HUES48 (cell line): ENCODE data around the gene DPEP2NB.
"Not testable (repeated sequence)": the region's sequence is repeated elsewhere in the genome, so short reads cannot be mapped to it uniquely, and the experiment has no call there.

Experiments
- H3K27ac ChIP-seq: one replicate; pipeline ENCODE4 v1.7.0; 2013; ENCODE audit warnings: low read depth, low read length, inconsistent platforms
- H3K27me3 ChIP-seq: 2 replicates; pipeline ENCODE4 v1.6.1; 2013; ENCODE audit warnings: mild to moderate bottlenecking, low read length; ENCODE audit not compliant: control insufficient read depth, insufficient read depth
- H3K36me3 ChIP-seq: 2 replicates; pipeline ENCODE4 v1.6.1; 2013; ENCODE audit warnings: low read length; ENCODE audit not compliant: control insufficient read depth, insufficient read depth
- H3K4me1 ChIP-seq: 2 replicates; pipeline ENCODE4 v1.6.1; 2013; ENCODE audit warnings: mild to moderate bottlenecking, low read length; ENCODE audit not compliant: control insufficient read depth, insufficient read depth
- H3K4me3 ChIP-seq: 2 replicates; pipeline ENCODE4 v1.5.1; 2013; ENCODE audit warnings: mild to moderate bottlenecking, low read depth, low read length
- H3K9ac ChIP-seq: 2 replicates; pipeline ENCODE4 v1.6.1; 2013; ENCODE audit warnings: mild to moderate bottlenecking, low read depth, low read length, moderate library complexity
- H3K9me3 ChIP-seq: 2 replicates; pipeline ENCODE4 v1.6.1; 2013; ENCODE audit warnings: low read length; ENCODE audit not compliant: control insufficient read depth, insufficient read depth

Gene DPEP2NB

DNA sequence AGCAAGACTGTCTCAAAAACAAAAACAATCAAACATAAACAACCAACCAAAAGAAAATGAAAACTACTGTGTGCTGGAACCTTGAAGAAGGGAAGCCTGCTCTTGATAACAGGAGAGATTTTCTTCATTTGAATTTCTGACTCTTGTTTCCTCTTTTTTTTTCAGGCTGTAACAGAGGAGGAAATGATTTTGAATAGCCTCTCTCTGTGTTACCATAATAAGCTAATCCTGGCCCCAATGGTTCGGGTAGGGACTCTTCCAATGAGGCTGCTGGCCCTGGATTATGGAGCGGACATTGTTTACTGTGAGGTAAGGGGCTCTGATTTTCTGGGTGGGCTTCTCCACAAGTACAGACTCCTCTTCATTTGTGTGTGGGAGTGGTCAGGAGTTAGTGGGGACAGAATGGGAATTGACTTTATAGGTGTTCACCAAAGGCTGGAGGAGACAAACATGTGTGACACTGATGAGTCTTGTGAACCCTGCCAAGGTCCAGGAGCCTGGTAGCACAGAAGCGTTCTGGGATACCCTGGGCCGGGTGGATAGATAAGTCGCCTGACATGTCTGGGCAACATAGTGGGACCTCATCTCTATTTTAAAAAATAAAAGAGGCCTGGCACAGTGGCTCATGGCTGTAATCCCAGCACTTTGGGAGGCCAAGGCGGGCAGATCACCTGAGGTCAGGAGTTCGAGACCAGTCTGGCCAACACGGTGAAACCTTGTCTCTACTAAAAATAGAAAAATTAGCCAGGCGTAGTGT is 22.3 kb upstream of the DPEP2NB start:
- Histone ChIP-seq H3K27ac (no peak overlapping the region), H3K4me3 (no peak overlapping the region), H3K27me3 (no peaks in the 10 kb centered on the region), H3K9ac (no peak overlapping the region), H3K9me3 (no peaks in the 10 kb centered on the region), H3K4me1 (no peaks in the 10 kb centered on the region), H3K36me3 (peaks cover 21% of the 10 kb centered on the region)

DNA sequence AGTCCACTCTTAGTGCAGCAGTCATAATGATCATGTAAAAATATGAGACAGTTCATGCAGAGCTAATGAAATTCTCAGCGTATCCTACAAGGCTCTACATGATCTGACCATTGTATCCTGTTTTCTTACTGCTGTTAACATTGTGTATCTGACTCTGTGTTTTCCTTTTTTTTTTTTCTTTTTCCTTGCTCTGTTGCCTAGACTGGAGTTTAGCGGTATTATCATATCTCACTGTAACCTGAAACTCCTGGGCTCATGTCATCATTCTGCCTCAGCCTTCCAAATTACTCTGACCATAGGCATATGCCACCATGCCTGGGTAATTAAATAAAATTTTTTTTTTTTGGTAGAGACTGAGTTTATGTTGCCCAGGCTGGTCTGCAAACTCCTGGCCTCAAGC is 19.5 kb upstream of the DPEP2NB start:
- Histone ChIP-seq H3K27ac (no peak overlapping the region), H3K9ac (no peak overlapping the region), H3K27me3 (no peaks in the 10 kb centered on the region), H3K36me3 (peaks cover 10% of the 10 kb centered on the region; the same call in 1 of the 2 replicates), H3K4me1 (no peaks in the 10 kb centered on the region), H3K4me3 (no peak overlapping the region), H3K9me3 (no peaks in the 10 kb centered on the region)

DNA sequence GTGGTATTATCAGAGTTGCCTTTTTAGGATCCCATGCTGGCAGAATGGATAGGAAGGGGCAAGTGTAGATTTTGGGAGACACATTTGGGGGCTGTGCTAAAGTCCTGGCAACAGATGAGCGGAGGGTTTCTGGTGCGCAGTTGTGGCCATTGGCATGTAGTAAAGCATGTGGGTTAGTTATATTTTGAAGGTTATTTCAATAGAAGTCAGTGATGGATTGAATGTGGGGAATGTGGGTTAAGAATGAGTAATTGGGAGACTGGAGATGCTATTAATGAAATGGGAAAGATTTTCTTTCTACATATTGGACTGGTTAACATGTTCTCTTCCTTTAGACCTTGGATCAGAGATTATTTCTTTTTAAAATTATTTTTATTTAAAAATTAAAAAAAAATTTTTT is 17.4 kb upstream of the DPEP2NB start:
- Histone ChIP-seq H3K27me3 (no peaks in the 10 kb centered on the region), H3K9me3 (no peaks in the 10 kb centered on the region), H3K4me3 (no peak overlapping the region), H3K36me3 (peaks cover 13% of the 10 kb centered on the region; the same call in 1 of the 2 replicates), H3K27ac (no peak overlapping the region), H3K4me1 (no peaks in the 10 kb centered on the region), H3K9ac (no peak overlapping the region)

DNA sequence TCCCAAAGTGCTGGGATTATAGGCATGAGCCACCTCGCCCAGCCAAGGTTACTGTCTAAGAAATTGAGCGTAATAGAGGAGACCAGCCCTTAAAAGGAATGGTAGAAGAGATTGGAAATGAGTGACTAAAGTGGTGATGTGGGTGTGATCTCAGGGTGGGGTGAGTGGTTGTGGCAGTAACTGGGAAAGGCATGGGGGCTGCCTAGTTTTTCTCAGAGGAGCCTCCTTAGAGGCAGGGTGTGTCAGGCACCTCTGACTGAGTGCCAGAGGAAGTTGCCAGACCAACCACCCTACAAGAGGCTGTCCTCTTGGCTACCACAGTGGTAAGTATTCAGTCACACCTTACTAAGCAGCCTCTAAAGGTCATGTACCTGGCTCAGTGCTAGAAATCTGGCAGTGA is 16.2 kb upstream of the DPEP2NB start:
- H3K4me3 ChIP-seq, result no peak overlapping the region
- H3K27me3 ChIP-seq, result no peaks in the 10 kb centered on the region
- no peak overlapping the region for H3K27ac ChIP-seq
- peaks cover 18% of the 10 kb centered on the region for H3K36me3 ChIP-seq
- H3K4me1 ChIP-seq, result no peaks in the 10 kb centered on the region
- H3K9me3 ChIP-seq, result no peaks in the 10 kb centered on the region
- H3K9ac ChIP-seq, result no peak overlapping the region

DNA sequence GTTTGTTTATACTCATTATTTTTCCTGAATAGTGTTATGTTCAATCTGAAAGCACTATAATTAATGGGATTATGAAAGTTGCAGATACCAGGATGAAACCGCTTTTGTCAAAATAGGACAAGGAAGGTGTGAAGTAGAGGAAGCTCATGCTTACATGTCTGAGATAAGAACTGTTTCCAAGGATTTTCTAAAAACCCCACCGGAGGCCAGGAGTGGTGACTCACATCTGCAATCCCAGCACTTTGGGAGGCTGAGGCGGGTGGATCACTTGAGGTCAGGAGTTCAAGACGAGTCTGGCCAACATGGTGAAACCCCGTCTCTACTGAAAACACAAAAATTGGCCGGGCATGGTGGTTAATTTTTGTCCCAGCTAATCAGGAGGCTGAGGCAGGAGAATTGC is 14.4 kb upstream of the DPEP2NB start:
- H3K9ac ChIP-seq, H3K4me3 ChIP-seq, H3K9me3 ChIP-seq, H3K4me1 ChIP-seq, H3K27ac ChIP-seq, H3K27me3 ChIP-seq: not testable (repeated sequence)
- H3K36me3 ChIP-seq, result peaks cover 32% of the 10 kb centered on the region

DNA sequence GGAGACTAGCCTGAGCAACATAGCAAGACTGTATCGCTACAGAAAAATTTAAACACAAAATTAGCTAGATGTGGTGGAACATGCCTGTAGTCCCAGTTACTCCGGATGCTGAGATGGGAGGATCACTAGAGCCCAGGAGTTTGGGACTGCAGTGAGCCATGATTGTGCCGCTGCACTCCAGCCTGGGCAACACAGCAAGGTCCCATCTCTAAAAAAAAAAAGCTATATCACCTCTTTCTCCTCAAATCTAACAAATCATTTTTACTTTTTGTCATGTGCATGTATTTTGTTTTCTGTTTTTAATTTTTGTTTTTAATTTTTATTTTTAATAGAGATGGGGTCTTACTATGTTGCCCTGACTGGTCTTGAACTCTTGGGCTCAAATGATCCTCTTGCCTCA is 13.3 kb upstream of the DPEP2NB start:
- Histone ChIP-seq H3K36me3 (peaks cover 32% of the 10 kb centered on the region), H3K9ac (no peak overlapping the region), H3K4me3 (no peak overlapping the region), H3K27me3 (no peaks in the 10 kb centered on the region), H3K27ac (no peak overlapping the region), H3K9me3 (no peaks in the 10 kb centered on the region), H3K4me1 (no peaks in the 10 kb centered on the region)

DNA sequence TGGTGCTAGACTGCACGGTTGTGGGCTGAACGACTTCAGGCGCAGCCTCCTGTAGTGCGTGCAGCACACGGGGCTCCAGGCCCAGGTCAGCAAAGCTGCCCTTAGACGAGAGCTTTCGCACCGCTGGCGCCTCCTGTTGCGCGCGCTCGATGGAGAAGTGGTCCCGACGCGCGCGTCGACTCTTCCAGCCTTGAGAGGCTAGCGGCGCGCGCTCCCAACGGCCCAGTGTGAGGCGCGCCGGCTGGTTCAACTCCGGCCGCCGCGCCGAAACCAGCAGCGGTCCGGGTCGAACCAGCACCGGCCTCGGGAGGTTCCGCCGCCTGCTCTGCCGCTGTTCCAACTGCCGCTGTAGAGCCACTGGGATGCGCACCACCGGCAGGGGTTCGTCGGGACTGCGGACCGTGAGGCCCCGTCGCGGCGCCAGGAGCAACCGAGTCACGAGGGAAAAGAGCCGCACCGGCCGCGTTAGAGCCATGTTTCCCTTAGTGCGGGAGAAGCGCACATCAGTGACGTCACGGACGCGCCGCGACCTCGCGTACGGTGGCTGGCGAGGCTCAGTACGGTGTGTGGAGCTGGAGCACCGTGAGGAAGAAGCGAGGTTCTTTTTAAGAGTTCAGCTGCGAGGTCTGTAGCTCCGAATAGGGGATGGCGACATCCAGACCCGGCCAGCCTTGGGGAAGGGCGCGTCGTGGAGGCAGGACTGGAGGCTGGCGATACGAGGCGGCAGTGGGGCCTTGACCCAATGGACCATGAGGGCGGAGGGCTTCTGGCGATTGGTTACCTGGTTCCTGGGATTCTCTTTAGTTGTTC is 7.2 kb upstream of the DPEP2NB start, which contains the start of the genes DDX28 and DUS2:
TSS of gene DDX28 (minus strand) at position 505 of the 810 bp plus-strand sequence. CDS start at position 475, 30 bp downstream.
TSS of gene DUS2 (plus strand) at position 557 of the 810 bp plus-strand sequence. CDS start 14,740 bp downstream, outside the sequence.
- no peaks in the 10 kb centered on the region for H3K9me3 ChIP-seq
- peaks cover 7% of the 10 kb centered on the region for H3K4me1 ChIP-seq

DNA sequence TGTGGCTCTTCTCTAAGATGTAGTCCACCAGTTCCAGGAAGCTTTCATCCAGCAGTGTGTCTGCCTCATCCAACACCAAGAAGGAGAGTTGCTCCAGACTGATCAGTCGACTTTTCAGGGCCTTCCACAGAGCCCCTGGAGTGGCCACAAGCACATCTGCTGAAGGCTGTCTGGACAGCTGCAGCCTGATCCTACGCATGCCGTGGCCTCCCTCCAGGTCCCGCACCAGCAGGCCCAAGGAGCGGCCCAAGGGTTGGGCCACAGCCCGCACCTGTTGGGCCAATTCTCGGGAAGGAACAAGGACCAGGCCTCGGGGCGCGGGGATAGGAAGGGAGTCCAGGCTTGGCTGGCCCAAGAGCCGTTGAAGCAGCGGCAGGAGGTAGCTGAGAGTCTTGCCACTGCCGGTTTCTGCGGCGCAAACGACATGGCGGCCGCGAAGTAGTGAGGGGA is 6.6 kb upstream of the DPEP2NB start:
- Histone ChIP-seq H3K4me1 (peaks cover 7% of the 10 kb centered on the region), H3K27me3 (no peaks in the 10 kb centered on the region), H3K4me3 (peak overlapping the region; percentile 96), H3K36me3 (peaks cover 29% of the 10 kb centered on the region), H3K9ac (peak overlapping the region; percentile 95), H3K9me3 (no peaks in the 10 kb centered on the region), H3K27ac (peak overlapping the region; percentile 96)

More for the DNA sequence above, 7.2 kb upstream of the DPEP2NB start, which contains the start of the genes DDX28 and DUS2:
- peak within 1 kb of the TSS; percentile 96 for H3K27ac ChIP-seq
- no peaks in the 10 kb centered on the region for H3K27me3 ChIP-seq
- H3K36me3 ChIP-seq, result peaks cover 35% of the 10 kb centered on the region
- peak within 1 kb of the TSS; percentile 96 for H3K4me3 ChIP-seq
- H3K9ac ChIP-seq, result peak within 1 kb of the TSS; percentile 95

DNA sequence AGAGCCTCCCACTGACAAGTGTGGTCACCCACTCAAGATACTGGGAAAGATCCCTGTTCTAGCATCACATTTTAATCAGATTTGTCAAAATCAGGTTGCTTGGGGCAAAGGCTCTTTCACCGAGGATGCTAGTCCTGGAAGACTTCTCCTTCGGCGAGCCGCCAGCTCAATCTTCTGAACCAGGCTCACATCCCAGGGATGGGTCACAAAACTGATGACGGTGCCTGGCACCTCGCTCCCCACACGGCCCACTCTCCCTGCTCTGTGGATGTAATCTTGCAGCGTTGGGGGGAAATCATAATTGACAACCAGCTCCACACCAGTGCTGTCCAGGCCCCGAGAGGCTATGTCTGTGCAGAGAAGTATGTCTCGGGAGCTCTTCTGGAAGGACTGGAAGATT is 5.8 kb upstream of the DPEP2NB start:
- no peak overlapping the region for H3K27ac ChIP-seq
- H3K9ac ChIP-seq, result no peak overlapping the region
- H3K4me3 ChIP-seq, result peak overlapping the region; percentile 96; the same call in 1 of the 2 replicates
- no peaks in the 10 kb centered on the region for H3K9me3 ChIP-seq
- peaks cover 7% of the 10 kb centered on the region for H3K4me1 ChIP-seq
- H3K27me3 ChIP-seq, result no peaks in the 10 kb centered on the region
- peaks cover 25% of the 10 kb centered on the region for H3K36me3 ChIP-seq

DNA sequence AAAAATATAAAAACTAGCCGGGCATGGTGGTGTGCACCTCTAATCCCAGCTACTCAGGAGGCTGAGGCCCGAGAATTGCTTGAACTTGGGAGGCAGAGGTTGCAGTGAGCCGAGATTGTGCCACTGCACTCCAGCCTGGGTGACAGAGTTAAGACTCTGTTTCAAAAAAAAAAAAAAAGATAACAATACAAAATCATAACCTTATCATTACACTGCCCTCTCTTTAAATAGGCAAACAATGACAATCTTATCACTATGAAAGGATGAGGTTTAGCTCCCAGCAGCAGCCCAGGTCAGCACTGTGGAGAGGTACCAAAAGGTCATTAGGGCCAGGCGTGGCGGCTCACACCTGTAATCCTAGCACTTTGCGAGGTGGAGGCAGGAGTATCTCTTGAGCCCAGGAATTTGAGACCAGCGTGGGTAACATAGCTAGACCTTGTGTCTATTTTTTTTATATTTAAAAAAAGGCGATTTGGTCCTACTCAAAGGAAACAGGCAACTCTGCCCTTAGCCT is 3.5 kb upstream of the DPEP2NB start:
- H3K4me3 ChIP-seq, result no peak overlapping the region
- H3K27ac ChIP-seq, result no peak overlapping the region
- peaks cover 7% of the 10 kb centered on the region for H3K4me1 ChIP-seq
- H3K27me3 ChIP-seq, result no peaks in the 10 kb centered on the region
- H3K36me3 ChIP-seq, result peaks cover 14% of the 10 kb centered on the region
- no peaks in the 10 kb centered on the region for H3K9me3 ChIP-seq
- H3K9ac ChIP-seq, result no peak overlapping the region
